Testis (tissue), 3 donors: ENCODE data around the gene ACACA. TPM values are rescaled to one million over a fixed set of nuclear protein-coding genes. Genes with fewer than 3 reads are reported as not detected.

Experiments
- DNase-seq: peaks from one replicate; pipeline ENCODE4 v3.0.0-alpha.2; 2019
- H3K27ac ChIP-seq, 2 donors: fragments of 200-600 bp; sonication (generic); one replicate each; pipeline ENCODE4 v1.5.1; 2019
- H3K27me3 ChIP-seq: fragments of 200-600 bp; sonication (generic); one replicate; pipeline ENCODE4 v1.5.1; 2019
- H3K36me3 ChIP-seq: fragments of 200-600 bp; sonication (generic); one replicate; pipeline ENCODE4 v1.5.1; 2017; ENCODE audit warnings: low read depth; ENCODE audit errors: missing control alignments
- H3K4me1 ChIP-seq: fragments of 200-600 bp; sonication (generic); one replicate; pipeline ENCODE4 v1.5.1; 2019
- H3K4me3 ChIP-seq, 2 donors: fragments of 200-600 bp; sonication (generic); one replicate each; pipeline ENCODE4 v1.5.1; 2017 to 2019
- H3K9me3 ChIP-seq: fragments of 200-600 bp; sonication (generic); one replicate; pipeline ENCODE4 v1.5.1; 2017
- POLR2A ChIP-seq: fragments of 450-650 bp; IDR thresholded peaks from one replicate; pipeline ENCODE4 v1.6.1; 2017; ENCODE audit warnings: antibody characterized with exemption, mild to moderate bottlenecking, moderate library complexity
- WGBS, 2 donors: methylation state at CpG; one replicate each; pipeline ENCODE4 v1.1.5; 2018; 5-methylcytosine and 5-hydroxymethylcytosine counted together
- intact Hi-C: fragments of 100-400 bp; cut with DNase I; formaldehyde crosslinking; loops from one replicate; pipeline ENCODE4 v1.15.1; 2023; ENCODE audit warnings: low total_unique reads
- polyA plus RNA-seq: library from polyadenylated mRNA; stranded (reverse); fragments of 350-450 nt; fragmentation: Illumina TruSeq; extraction: RNeasy Lipid Tissue Mini Kit (QIAGEN cat#74804); gene quantifications from one replicate; pipeline ENCODE4 v1.2.3, GENCODE V29; 2014; ENCODE audit warnings: low read depth, low replicate concordance; ENCODE audit not compliant: insufficient read depth
- total RNA-seq, 2 donors: library from RNA; depleted of rRNA; stranded (reverse); fragments of >200 nt; gene quantifications; one replicate each; pipeline ENCODE4 v1.2.3, GENCODE V29; 2016
- TF ChIP-seq, protein P1 (sequence below), 3 experiments: fragments of 450-650 bp in 2 of 3; fragments of 200-600 bp in 1 of 3; sonication (generic) in 1 of 3; IDR thresholded peaks; one replicate each; pipeline ENCODE4 v1.5.1; 2016 to 2019; ENCODE audit warnings: antibody characterized with exemption in 3 of 3, mild to moderate bottlenecking in 2 of 3, moderate library complexity in 1 of 3

ACACA gene
- total and polyA plus RNA-seq, 3 donors from 2014 or later, result 43.4 to 65.0 (median 56.0) TPM

DNA sequence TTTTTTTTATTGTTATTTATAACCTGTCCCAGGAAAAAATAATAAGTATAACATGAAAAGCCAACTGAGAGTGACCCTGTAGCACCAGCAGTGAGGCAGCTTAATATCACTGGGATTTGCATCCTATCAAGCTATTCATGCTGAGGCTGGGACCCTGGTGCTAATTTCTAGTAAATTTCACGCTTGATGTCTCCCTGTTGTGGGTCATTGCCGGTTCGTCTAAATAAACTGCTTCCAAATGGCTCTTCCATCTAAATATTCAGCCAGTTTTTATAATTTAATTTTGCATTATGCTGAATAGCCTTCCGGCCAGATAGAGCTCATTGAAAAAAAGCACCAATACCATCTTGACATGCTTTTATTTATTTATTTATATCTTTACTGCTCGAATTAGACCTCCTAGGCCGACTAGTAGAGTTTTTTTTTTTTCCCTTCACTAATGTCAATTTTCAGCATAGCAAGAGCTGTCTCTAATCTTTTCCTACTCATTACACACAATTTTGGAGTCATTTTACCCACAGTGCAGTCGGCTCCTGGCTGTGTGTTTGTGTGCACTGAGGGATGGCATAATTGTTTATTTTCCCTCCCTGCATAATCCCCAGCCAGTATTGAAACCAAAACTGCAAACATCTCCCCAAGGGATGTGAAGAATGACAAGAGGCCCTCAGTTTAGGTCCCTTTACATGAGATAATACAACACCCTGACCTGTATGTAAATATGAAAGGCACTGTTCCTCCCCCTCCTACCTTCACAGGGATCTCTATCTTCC lies 289.1 kb downstream of the ACACA start:
- Histone ChIP-seq H3K9me3 (no peaks in the 10 kb centered on the region), H3K4me3 (no peak overlapping the region), H3K36me3 (no peaks in the 10 kb centered on the region), H3K4me1 (peaks cover 8% of the 10 kb centered on the region), H3K27ac (no peak overlapping the region), H3K27me3 (no peaks in the 10 kb centered on the region)
- no peak for TF ChIP-seq POLR2A
- TF ChIP-seq, protein P1, sequence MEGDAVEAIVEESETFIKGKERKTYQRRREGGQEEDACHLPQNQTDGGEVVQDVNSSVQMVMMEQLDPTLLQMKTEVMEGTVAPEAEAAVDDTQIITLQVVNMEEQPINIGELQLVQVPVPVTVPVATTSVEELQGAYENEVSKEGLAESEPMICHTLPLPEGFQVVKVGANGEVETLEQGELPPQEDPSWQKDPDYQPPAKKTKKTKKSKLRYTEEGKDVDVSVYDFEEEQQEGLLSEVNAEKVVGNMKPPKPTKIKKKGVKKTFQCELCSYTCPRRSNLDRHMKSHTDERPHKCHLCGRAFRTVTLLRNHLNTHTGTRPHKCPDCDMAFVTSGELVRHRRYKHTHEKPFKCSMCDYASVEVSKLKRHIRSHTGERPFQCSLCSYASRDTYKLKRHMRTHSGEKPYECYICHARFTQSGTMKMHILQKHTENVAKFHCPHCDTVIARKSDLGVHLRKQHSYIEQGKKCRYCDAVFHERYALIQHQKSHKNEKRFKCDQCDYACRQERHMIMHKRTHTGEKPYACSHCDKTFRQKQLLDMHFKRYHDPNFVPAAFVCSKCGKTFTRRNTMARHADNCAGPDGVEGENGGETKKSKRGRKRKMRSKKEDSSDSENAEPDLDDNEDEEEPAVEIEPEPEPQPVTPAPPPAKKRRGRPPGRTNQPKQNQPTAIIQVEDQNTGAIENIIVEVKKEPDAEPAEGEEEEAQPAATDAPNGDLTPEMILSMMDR (IDR thresholded peaks at IDR 0.05), result no peak
- intact Hi-C loops, result no loop called here
- no peak for DNase-seq
- 94 to 97% methylated on average over 7 of the region's 7 CpGs for WGBS, 2 donors

GRCh38 chr17:37116671-37117185 lies 289.9 kb downstream of the ACACA start:
- H3K36me3 ChIP-seq, result no peaks in the 10 kb centered on the region
- H3K4me3 ChIP-seq, result no peak overlapping the region
- no peak for TF ChIP-seq POLR2A
- TF ChIP-seq, protein P1 (IDR thresholded peaks at IDR 0.05), result no peak
- no peaks in the 10 kb centered on the region for H3K9me3 ChIP-seq
- peaks cover 8% of the 10 kb centered on the region for H3K4me1 ChIP-seq
- 67 to 73% methylated on average over 7 of the region's 7 CpGs for WGBS, 2 donors
- H3K27me3 ChIP-seq, result no peaks in the 10 kb centered on the region
- intact Hi-C loops, result no loop called here
- no peak overlapping the region for H3K27ac ChIP-seq
- DNase-seq, result no peak

DNA sequence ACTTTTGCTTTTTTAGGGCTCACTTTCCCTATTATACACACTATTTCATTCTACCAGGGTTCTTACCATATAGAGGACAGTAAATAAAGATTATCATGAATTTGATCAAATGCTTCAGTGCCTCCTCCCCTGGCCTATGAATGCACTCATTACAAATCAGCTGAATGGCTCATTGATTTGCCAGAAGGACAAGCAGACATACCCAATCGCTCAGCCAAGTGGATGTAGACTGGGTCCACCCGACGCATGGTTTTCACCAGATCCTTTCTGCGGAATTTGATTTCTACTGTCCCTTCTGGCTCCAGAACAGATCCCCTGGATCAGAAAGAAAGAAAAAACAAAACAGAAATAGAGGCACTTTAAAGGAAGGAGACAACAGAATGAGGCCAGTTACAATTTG lies 295.3 kb downstream of the ACACA start:
- TF ChIP-seq POLR2A, result no peak
- TF ChIP-seq, protein P1 (IDR thresholded peaks at IDR 0.05), result no peak
- Histone ChIP-seq H3K36me3 (no peaks in the 10 kb centered on the region), H3K27ac (no peak overlapping the region), H3K4me1 (peaks cover 8% of the 10 kb centered on the region), H3K4me3 (no peak overlapping the region), H3K9me3 (no peaks in the 10 kb centered on the region), H3K27me3 (no peaks in the 10 kb centered on the region)
- 98% methylated on average over 4 of the region's 4 CpGs for WGBS, 2 donors
- intact Hi-C loops, result no loop called here
- no peak for DNase-seq

- H3K4me3 ChIP-seq, result no peak overlapping the region
- 92 to 93% methylated on average over 4 of the region's 4 CpGs for WGBS, 2 donors
- TF ChIP-seq, protein P1 (IDR thresholded peaks at IDR 0.05), result no peak
- TF ChIP-seq POLR2A, result no peak
- no peak for DNase-seq
- H3K4me1 ChIP-seq, result peaks cover 8% of the 10 kb centered on the region
- H3K27me3 ChIP-seq, result no peaks in the 10 kb centered on the region
- intact Hi-C loops, result no loop called here
- no peaks in the 10 kb centered on the region for H3K36me3 ChIP-seq
- H3K9me3 ChIP-seq, result no peaks in the 10 kb centered on the region
- H3K27ac ChIP-seq, result no peak overlapping the region
These were observed 295.9 kb downstream of the ACACA start for GRCh38 chr17:37110746-37111145.
